ENCODE measurements around the gene CDK5RAP2.
A peak's percentile ranks its signal among the peaks of the same experiment; 100 is the strongest.

Gene CDK5RAP2

GRCh38 chr9:120395376-120395775 is 184.6 kb downstream of the CDK5RAP2 start:
- no peak for DNase-seq

DNA sequence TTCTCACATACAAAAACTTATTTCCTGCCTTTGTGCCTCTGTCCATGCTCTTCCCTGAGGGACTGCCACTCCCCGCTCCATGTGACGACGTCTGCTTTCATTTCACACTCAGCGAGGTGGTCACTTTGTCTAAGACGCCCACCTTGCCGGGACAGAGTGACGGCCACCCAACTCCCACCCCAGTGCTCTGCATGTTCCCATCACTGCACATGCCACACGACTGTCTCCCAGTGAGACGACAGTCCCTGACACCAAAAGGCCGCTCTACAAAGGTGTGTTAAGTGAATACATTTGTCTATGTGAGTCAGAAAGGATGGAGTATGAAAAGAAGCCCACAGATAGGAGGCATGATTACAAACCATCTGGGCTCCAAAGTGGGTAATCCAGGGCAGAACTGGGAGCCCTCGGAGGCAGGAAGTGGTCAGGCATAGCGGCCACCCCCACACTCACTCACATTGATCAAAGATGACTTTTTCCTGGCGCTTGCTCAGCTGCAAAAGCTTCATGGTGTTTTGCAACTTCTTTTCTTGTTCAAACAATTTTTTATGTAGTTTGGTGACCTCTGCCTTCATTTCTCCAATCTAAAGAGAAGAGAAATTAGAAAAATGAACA is 185.8 kb downstream of the CDK5RAP2 start:
- no peak for DNase-seq

GRCh38 chr9:120393386-120394057 is 186.4 kb downstream of the CDK5RAP2 start:
- no peak for DNase-seq

DNA sequence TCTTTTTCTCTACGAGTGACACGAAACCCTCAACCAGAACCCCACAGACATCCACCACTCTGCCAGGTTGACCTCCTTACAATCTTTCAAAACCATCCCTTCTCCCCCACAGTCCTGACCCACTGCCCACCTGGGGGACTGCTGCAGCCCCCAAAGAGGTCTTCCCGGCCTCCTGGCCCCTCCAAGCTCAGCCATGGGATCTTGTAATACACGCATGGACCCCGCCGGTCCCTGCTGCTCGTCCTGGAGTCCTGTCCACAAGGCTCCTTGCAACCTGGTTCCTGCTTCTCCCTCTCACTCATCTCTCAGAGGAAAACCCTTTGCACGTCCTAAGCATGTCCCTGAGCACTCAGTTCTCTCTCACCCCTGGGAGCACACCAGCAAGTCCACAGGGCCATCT is 187.3 kb downstream of the CDK5RAP2 start:
- DNase-seq, result no peak

GRCh38 chr9:120392245-120392644 is 187.7 kb downstream of the CDK5RAP2 start:
- DNase-seq, result no peak

DNA sequence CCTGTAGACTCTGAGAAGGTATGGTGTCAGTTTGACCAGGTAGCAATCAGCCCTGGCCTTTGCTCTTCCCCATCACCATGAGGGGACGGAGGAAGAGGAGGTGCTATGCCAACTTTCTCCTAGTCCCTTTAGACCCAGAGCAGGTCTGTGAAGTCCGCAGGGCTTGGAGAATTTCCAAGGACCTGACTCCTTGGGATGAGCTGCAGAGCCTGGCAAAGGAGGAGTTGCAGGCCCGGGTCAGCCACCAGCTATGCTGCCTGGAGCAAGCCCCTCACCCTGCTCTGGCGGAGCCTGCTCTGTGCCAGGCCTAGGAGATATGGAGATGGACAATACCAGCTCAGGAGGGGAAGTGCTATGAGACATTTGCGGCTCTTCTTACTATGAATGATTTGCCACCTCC is 188.3 kb downstream of the CDK5RAP2 start:
- DNase-seq, result no peak

GRCh38 chr9:120390637-120391190 is 189.3 kb downstream of the CDK5RAP2 start:
- DNase-seq, result no peak

GRCh38 chr9:120389867-120390266 is 190.1 kb downstream of the CDK5RAP2 start:
- no peak for DNase-seq

- no peak for DNase-seq
Observed at GRCh38 chr9:120389300-120389699, 190.7 kb downstream of the CDK5RAP2 start.

- DNase-seq, result peak; percentile 56
Observed at GRCh38 chr9:120388003-120388855, 191.7 kb downstream of the CDK5RAP2 start.

DNA sequence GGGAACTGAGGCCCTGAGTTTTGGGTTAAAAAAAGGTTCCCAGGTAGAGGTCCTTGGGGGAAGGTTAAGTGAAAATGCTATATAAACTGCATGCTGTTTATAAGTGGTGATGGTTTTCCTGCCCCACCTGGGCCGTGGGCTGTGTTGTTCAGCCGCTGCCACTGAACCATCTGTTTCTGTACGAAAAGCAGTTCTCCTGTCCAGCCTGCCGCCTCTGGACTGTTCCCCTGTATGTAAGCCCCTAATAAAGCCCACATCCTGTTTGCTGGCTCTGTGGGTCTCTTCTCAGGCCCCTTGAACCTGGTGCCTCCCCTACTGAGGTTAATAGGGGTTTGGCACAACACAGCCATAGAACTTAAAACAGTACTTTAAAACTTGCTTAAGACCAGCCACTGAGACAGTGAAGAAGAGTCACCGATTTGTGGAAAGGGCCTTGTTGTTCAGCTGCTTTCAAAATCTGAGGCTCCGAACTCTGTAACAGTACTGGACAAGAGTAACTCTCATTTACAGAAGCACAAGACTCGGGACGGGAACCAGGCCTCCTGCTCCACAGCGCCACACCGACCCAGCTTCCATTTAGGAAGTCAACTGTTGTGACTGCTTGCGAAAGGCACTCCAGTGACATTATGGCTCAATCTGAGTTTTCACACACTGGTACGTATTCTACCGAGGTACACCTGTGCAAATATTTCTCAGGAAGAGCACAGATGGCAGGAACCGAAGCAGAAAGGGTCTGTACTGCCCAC is 192.5 kb downstream of the CDK5RAP2 start:
- peak; percentile 91 for DNase-seq

DNA sequence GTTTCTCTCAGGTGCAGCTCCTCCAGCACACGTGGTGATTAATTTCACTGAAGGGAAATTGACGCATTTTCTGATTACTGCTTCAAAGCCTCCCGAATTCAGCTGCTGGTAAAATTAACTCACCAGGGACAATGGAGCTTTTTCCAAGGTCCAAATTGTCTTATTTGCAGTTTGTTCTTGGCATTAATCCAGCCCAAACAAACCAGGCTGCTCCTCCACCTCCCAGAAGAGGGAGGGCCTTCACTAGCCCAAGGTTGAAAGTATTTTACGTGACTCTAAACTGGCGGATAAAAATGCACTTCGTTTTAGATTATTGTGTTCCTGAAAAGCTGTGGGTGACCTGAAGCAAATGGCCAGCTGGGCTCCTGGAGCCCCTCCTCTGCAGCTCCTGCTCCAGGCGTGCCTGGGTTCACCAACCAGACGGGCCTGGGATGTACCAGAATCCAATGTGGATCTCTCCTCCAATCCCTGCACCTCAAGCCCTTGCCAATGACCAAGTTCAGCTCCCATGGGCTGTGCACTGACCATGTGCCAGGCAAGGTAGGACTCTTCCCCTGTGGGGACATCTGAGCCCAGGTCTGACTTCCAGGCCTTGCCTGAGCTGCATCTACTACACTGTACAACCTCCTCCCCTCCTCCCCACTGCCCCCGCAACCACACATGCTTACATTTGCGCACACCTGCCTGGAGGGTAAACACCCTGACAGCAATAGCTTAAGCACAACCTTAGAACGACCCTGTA is 193.4 kb downstream of the CDK5RAP2 start:
- DNase-seq, result peak; percentile 97

- no peak for DNase-seq
Observed at GRCh38 chr9:120385606-120386389, 194.2 kb downstream of the CDK5RAP2 start.

DNA sequence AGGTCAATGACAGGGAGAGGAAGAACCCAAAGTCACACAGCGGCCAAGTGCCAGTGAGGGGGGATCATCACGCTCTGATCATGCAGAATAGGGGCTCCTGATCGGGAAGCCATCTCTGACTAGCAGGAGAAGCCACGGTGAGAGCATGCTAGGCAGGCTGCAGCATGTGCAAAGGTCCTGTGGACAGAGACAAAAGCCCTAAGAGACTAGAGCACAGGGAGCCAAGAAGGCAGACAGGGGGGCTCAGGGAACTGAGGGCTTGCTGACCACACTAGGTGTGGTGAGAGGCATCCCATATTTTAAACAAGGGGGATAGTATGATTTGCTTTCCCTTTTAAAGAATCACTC is 195.1 kb downstream of the CDK5RAP2 start:
- no peak for DNase-seq

DNA sequence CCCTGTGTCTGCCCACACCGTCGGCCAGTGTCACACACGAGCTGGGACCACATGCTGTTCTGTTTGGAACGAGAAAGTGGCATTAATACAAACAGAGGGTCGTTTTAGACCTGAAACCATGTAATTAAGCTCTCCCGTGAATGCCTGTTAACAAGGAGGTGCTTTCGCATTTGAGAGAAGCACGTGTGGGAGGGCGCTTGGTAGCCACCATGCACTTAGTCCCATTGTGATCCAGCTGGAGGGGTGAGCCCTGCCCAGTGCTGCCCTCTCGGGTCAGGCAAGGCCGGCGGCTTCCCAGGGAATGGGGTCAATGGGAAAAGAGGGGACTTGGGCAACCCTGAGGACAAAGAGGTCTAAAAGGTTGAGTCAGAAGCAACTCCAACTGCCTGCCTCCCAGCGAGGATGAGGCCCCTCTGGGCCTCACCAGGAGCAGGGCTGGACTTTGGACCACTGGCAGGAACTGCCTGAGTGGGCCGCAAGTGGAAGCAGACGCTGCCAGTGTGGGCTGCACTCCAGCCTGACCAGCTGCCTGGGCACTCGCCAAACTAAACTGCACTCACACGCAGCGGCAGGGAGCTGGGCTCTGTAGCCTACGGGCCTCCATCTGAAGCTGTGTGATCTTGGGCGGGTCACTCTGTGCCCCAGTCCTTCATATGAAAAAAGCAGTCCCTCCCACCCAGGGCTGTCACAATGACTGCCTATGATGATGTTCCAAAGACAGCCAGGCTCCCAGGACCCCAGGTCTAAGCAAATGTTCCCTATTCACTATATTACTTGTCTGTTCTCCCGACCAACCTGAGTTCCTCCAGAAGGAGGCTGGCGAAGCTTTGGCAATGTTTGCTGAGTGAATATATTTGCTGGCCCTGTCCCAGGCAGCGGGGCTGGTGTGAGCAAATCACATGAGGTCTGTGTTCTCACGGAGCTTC is 195.7 kb downstream of the CDK5RAP2 start:
- peak; percentile 90 for DNase-seq

DNA sequence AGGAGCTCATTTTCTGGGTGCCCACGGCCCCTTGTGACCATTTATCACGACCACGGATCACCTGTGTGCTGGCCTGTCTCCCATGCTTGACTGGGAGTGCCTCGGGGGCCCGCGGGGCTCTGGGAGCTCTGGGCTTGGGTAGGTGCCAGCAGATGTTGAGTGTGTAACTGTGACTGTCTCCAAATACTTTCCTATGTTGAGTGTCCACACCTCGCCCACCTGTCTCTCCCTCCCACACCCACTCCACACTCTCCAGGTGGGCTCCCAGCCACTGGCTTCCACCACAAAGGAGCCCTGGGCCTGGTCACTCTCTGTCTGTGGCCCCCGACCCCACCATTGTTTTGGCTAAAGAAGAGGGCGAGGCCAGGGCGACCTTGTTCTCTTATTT is 196.4 kb downstream of the CDK5RAP2 start:
- peak; percentile 90 for DNase-seq

- DNase-seq, result no peak
Observed at GRCh38 chr9:120382453-120382852, 197.5 kb downstream of the CDK5RAP2 start.

DNA sequence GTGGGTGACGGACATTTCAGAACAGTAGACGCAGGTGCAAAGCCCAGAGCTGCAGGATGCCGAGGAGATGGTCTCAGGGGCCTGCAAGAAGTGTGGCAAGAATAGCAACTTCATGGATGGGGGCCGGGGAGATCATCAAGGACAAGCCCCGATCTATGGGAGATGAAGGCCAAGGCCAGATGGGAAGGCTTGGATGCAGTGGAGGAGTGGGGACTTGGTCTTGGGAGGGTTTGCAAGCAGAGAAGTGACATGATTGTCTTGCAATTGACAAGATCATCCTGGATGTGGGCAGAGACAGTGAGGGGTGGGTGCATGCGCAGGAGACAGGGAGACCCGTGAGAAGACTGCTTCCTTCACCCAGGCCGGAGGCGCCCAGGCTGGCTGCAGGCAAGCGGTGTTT is 198.1 kb downstream of the CDK5RAP2 start:
- DNase-seq, result no peak

DNA sequence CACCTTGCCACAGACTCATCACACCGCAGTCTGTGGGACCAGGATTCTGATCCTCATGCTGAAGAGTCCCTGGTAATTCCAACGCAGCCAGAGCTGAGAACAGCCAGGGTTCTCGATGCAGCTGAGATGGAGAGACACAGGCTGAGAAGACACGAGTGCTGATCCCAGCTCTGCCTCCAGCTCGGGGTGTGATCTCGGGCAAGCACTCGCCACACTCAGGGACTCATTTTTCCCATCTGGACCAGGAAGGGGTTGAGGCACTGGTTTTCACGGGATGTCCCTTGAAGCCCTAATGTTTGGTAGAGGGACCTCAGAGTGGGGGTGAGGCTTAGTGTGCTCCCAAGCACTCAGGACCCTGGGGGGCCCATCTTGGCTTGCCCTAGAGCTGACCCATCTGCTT is 200.4 kb downstream of the CDK5RAP2 start:
- no peak for DNase-seq

DNA sequence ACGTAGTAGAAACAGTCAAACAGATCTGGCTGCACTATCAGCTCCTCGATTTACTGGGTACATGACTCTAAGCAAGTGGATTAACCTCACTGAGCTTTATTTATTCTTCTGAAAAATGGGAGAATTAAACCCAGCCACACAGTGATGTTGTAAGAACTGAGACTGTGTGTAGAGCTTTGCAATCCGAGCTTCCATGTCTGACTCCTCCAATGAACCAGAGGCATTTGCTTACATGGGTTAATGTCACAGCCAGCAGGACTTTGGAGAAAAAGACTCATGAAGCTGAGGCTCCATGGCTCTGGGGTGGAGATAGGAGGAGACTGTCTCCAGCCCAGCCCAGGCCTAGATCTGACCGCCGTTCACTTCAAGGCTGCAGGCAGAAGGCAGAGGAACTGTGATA is 201.3 kb downstream of the CDK5RAP2 start:
- DNase-seq, result no peak
